Loucy (cell line): Measurements from ENCODE around the gene THEMIS.

Source experiments
- EZH2phosphoT487 ChIP-seq: fragments of 200-600 bp; IDR thresholded peaks from 2 replicates; pipeline ENCODE4 v1.6.1; 2018; ENCODE audit warnings: antibody characterized with exemption, mild to moderate bottlenecking, moderate library complexity, borderline replicate concordance
- TF ChIP-seq, protein P1 (sequence below): fragments of 200-600 bp; sonication (generic); conservative IDR thresholded peaks from 2 replicates; pipeline ENCODE4 v1.5.1; 2014; ENCODE audit warnings: mild to moderate bottlenecking, antibody characterized with exemption, low read length

DNA sequence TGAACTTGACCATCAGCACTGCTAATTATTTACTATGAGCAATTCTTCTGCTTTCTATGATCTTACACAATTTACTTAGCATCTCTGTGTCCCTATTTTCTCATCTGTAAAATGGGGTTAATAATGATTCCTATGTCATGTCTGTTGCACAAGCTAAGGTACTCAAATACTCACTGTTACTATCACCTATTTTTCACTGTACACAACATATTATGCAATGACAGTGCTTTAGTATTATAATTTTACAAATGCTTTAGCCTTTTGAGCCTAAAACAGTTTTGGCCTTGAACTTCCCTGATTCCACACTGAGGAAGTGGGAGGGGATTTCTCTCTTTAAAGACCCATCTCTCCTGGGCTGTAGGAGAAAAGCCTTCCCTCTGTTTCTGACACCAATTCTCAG, 36.9 kb upstream of the THEMIS start:
- TF ChIP-seq, protein P1, sequence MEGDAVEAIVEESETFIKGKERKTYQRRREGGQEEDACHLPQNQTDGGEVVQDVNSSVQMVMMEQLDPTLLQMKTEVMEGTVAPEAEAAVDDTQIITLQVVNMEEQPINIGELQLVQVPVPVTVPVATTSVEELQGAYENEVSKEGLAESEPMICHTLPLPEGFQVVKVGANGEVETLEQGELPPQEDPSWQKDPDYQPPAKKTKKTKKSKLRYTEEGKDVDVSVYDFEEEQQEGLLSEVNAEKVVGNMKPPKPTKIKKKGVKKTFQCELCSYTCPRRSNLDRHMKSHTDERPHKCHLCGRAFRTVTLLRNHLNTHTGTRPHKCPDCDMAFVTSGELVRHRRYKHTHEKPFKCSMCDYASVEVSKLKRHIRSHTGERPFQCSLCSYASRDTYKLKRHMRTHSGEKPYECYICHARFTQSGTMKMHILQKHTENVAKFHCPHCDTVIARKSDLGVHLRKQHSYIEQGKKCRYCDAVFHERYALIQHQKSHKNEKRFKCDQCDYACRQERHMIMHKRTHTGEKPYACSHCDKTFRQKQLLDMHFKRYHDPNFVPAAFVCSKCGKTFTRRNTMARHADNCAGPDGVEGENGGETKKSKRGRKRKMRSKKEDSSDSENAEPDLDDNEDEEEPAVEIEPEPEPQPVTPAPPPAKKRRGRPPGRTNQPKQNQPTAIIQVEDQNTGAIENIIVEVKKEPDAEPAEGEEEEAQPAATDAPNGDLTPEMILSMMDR: no peak
- no peak for TF ChIP-seq EZH2phosphoT487
